ENCODE measurements around the gene ZMYND15.

The ZMYND15 gene

GRCh38 chr17:4768298-4768697 is 28.7 kb downstream of the ZMYND15 start:
- no peak overlapping the region for H3K27ac ChIP-seq (ENCODE audit: low read length)
- H3K36me3 ChIP-seq (replicated peaks; ENCODE audit: low read depth, low read length) = no peaks in the 10 kb centered on the region
- H3K9ac ChIP-seq (ENCODE audit: low read length) = no peak overlapping the region
- H3K4me3 ChIP-seq (ENCODE audit: low read length) = no peak overlapping the region
- no peaks in the 10 kb centered on the region for H3K4me1 ChIP-seq (ENCODE audit: low read length)
- no peaks in the 10 kb centered on the region for H3K9me3 ChIP-seq (ENCODE audit: insufficient read depth, low read length)
- H2AFZ ChIP-seq (ENCODE audit: low read depth, low read length) = no peak overlapping the region
- no peak overlapping the region for H3K4me2 ChIP-seq (ENCODE audit: low read length)
- no peaks in the 10 kb centered on the region for H3K79me2 ChIP-seq (ENCODE audit: low read length)
- H4K20me1 ChIP-seq (ENCODE audit: insufficient read depth, low read length) = no peaks in the 10 kb centered on the region
- no peak for TF ChIP-seq CTCF (IDR thresholded peaks at IDR 0.05; ENCODE audit: low read depth, low read length)
- TF ChIP-seq EZH2phosphoT487 (IDR thresholded peaks at IDR 0.05; ENCODE audit: low read depth) = no peak
- no peaks in the 10 kb centered on the region for H3K27me3 ChIP-seq (ENCODE audit: low read depth, low read length)

- Histone ChIP-seq H3K27ac (ENCODE audit: low read length) (no peak overlapping the region), H3K4me3 (ENCODE audit: low read length) (no peak overlapping the region), H3K4me2 (ENCODE audit: low read length) (no peak overlapping the region), H3K4me1 (ENCODE audit: low read length) (no peaks in the 10 kb centered on the region), H3K79me2 (ENCODE audit: low read length) (no peaks in the 10 kb centered on the region), H3K9ac (ENCODE audit: low read length) (no peak overlapping the region), H3K36me3 (replicated peaks; ENCODE audit: low read depth, low read length) (no peaks in the 10 kb centered on the region), H4K20me1 (ENCODE audit: insufficient read depth, low read length) (no peaks in the 10 kb centered on the region), H2AFZ (ENCODE audit: low read depth, low read length) (no peak overlapping the region), H3K27me3 (ENCODE audit: low read depth, low read length) (no peaks in the 10 kb centered on the region), H3K9me3 (ENCODE audit: insufficient read depth, low read length) (no peaks in the 10 kb centered on the region)
- TF ChIP-seq CTCF (IDR thresholded peaks at IDR 0.05; ENCODE audit: low read depth, low read length) = no peak
- no peak for TF ChIP-seq EZH2phosphoT487 (IDR thresholded peaks at IDR 0.05; ENCODE audit: low read depth)
These were observed 30.0 kb downstream of the ZMYND15 start for GRCh38 chr17:4769628-4770027.

DNA sequence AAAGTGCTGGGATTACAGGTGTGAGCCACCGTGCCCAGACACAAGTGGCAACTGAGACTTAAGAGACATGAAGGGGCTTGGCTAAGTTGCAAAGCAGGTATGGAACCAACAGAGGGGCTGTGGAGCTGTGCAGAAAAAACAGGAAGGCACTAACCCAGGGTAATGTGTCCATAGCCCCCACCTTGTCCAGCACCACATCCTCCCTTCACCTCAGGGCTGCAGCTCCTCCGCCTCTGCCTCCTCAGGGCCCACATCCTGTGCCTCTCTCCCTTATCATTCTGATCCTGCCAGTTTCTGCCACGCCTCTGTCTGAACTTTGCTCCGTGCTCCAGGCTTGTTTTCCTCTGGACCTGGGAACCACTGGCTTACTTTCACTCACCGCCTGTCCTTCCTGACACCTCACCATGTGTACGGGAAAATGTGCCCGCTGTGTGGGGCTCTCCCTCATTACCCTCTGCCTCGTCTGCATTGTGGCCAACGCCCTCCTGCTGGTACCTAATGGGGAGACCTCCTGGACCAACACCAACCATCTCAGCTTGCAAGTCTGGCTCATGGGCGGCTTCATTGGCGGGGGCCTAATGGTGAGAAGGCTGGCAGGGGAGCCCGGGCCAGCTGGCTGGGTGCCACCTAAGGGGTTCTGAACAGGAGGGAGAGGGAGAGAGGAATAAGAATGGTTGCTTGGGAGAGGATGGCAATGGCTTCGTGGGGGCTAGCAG is 32.0 kb downstream of the ZMYND15 start, which contains the start of gene TM4SF5:
TM4SF5 (plus strand) TSS at position 368 of the 716 bp plus-strand sequence; CDS start at position 405, 37 bp downstream.
- Histone ChIP-seq H3K4me1 (ENCODE audit: low read length) (no peaks in the 10 kb centered on the region), H3K4me2 (ENCODE audit: low read length) (no peak within 1 kb of the TSS), H2AFZ (ENCODE audit: low read depth, low read length) (no peak within 1 kb of the TSS), H3K79me2 (ENCODE audit: low read length) (no peaks in the 10 kb centered on the region), H3K9me3 (ENCODE audit: insufficient read depth, low read length) (no peaks in the 10 kb centered on the region), H3K9ac (ENCODE audit: low read length) (no peak within 1 kb of the TSS), H3K27me3 (ENCODE audit: low read depth, low read length) (no peaks in the 10 kb centered on the region), H4K20me1 (ENCODE audit: insufficient read depth, low read length) (no peaks in the 10 kb centered on the region), H3K27ac (ENCODE audit: low read length) (no peak within 1 kb of the TSS), H3K4me3 (ENCODE audit: low read length) (no peak within 1 kb of the TSS), H3K36me3 (replicated peaks; ENCODE audit: low read depth, low read length) (no peaks in the 10 kb centered on the region)
- no peak for TF ChIP-seq EZH2phosphoT487 (IDR thresholded peaks at IDR 0.05; ENCODE audit: low read depth)
- no peak for TF ChIP-seq CTCF (IDR thresholded peaks at IDR 0.05; ENCODE audit: low read depth, low read length)

GRCh38 chr17:4772235-4772613 is 32.6 kb downstream of the ZMYND15 start:
- Histone ChIP-seq H3K4me1 (ENCODE audit: low read length) (no peaks in the 10 kb centered on the region), H3K79me2 (ENCODE audit: low read length) (no peaks in the 10 kb centered on the region), H3K27ac (ENCODE audit: low read length) (no peak overlapping the region), H4K20me1 (ENCODE audit: insufficient read depth, low read length) (no peaks in the 10 kb centered on the region), H3K4me2 (ENCODE audit: low read length) (no peak overlapping the region), H2AFZ (ENCODE audit: low read depth, low read length) (no peak overlapping the region), H3K4me3 (ENCODE audit: low read length) (no peak overlapping the region), H3K9me3 (ENCODE audit: insufficient read depth, low read length) (no peaks in the 10 kb centered on the region), H3K9ac (ENCODE audit: low read length) (no peak overlapping the region), H3K36me3 (replicated peaks; ENCODE audit: low read depth, low read length) (no peaks in the 10 kb centered on the region), H3K27me3 (ENCODE audit: low read depth, low read length) (no peaks in the 10 kb centered on the region)
- TF ChIP-seq EZH2phosphoT487 (IDR thresholded peaks at IDR 0.05; ENCODE audit: low read depth) = no peak
- no peak for TF ChIP-seq CTCF (IDR thresholded peaks at IDR 0.05; ENCODE audit: low read depth, low read length)
